ENCODE measurements around the gene UFD1. TPM values are rescaled to one million over a fixed set of nuclear protein-coding genes. Genes with fewer than 3 reads are reported as not detected.
A peak's percentile ranks its signal among the peaks of the same experiment; 100 is the strongest.

UFD1 gene
- total and polyA plus RNA-seq, 2 of the 13 experiments (the other 11 are each of a cell fraction or from before 2014, with no cell fraction given), result 47.9 to 51.1 TPM

DNA sequence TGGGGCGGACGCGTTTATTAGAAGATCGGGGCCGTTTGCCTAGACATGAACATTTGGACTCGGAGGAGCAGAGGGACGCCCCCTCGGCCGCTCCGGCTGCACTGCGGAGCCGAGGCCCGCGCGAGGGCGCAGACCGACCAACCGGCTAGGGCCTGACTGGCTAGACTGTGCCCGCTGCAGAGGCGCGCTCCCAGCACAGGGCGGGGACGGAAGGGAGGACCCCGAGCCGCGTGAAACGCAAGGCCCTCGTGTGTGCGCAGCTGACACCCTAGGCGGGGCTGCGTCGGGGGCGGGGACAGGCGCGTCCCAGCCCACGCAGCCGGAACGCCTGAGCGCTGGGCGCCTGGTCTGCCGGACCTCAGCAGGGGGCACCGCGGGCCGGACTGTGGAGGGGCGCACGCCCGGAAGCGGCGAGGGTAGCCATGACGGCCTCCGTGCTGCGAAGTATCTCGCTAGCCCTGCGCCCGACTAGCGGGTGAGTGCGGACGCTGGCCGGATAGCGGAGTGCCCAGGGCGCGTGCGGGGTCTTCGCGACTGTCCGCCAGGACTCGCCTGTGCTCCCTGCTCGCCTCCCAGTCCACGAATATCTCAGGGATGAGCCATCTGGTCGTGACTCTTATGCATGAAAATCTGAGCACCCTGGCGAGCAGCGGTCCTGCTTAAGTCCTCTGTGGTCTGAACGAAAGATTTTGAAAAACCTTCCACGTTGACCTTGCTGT lies 46.7 kb downstream of the UFD1 start, which contains the start of gene MRPL40 (continued):
- TF ChIP-seq, protein P1, sequence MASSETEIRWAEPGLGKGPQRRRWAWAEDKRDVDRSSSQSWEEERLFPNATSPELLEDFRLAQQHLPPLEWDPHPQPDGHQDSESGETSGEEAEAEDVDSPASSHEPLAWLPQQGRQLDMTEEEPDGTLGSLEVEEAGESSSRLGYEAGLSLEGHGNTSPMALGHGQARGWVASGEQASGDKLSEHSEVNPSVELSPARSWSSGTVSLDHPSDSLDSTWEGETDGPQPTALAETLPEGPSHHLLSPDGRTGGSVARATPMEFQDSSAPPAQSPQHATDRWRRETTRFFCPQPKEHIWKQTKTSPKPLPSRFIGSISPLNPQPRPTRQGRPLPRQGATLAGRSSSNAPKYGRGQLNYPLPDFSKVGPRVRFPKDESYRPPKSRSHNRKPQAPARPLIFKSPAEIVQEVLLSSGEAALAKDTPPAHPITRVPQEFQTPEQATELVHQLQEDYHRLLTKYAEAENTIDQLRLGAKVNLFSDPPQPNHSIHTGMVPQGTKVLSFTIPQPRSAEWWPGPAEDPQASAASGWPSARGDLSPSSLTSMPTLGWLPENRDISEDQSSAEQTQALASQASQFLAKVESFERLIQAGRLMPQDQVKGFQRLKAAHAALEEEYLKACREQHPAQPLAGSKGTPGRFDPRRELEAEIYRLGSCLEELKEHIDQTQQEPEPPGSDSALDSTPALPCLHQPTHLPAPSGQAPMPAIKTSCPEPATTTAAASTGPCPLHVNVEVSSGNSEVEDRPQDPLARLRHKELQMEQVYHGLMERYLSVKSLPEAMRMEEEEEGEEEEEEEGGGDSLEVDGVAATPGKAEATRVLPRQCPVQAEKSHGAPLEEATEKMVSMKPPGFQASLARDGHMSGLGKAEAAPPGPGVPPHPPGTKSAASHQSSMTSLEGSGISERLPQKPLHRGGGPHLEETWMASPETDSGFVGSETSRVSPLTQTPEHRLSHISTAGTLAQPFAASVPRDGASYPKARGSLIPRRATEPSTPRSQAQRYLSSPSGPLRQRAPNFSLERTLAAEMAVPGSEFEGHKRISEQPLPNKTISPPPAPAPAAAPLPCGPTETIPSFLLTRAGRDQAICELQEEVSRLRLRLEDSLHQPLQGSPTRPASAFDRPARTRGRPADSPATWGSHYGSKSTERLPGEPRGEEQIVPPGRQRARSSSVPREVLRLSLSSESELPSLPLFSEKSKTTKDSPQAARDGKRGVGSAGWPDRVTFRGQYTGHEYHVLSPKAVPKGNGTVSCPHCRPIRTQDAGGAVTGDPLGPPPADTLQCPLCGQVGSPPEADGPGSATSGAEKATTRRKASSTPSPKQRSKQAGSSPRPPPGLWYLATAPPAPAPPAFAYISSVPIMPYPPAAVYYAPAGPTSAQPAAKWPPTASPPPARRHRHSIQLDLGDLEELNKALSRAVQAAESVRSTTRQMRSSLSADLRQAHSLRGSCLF (CRISPR knock-in tag; IDR thresholded peaks at IDR 0.05; ENCODE audit: borderline replicate concordance), result no peak
- peak; percentile 62 for TF ChIP-seq SNAI1 (CRISPR knock-in tag; IDR thresholded peaks at IDR 0.05; ENCODE audit: borderline replicate concordance)
- 0 out of 2 replicates have a peak, but pooled peaks have one; percentile 20 for TF ChIP-seq ZSCAN29 (CRISPR knock-in tag; conservative IDR thresholded peaks at IDR 0.05)
- TF ChIP-seq SMARCE1 (IDR thresholded peaks at IDR 0.05; ENCODE audit: borderline replicate concordance), result no peak
- no peak for TF ChIP-seq EZH2 (conservative IDR thresholded peaks at IDR 0.05; ENCODE audit: low read depth, low read length)
- TF ChIP-seq CHD2 (IDR thresholded peaks at IDR 0.05; ENCODE audit: low read depth, low read length), result no peak
- peak; percentile 82; the same call in 1 of the 2 replicates for TF ChIP-seq MIER2 (CRISPR knock-in tag; IDR thresholded peaks at IDR 0.05)
- no peak; the same call in 1 of the 2 replicates for TF ChIP-seq ZNF367 (CRISPR knock-in tag; IDR thresholded peaks at IDR 0.05; ENCODE audit: borderline replicate concordance)
- no peak for TF ChIP-seq SMAD1 (CRISPR knock-in tag; IDR thresholded peaks at IDR 0.05; ENCODE audit: borderline replicate concordance, low read depth)
- TF ChIP-seq ZNF564 (CRISPR knock-in tag; IDR thresholded peaks at IDR 0.05), result peak; percentile 93
- TF ChIP-seq KDM2A (CRISPR knock-in tag; IDR thresholded peaks at IDR 0.05; ENCODE audit: borderline replicate concordance, low read depth), result peak; percentile 99
- TF ChIP-seq, protein P2, sequence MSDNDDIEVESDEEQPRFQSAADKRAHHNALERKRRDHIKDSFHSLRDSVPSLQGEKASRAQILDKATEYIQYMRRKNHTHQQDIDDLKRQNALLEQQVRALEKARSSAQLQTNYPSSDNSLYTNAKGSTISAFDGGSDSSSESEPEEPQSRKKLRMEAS (IDR thresholded peaks at IDR 0.05), result peak; percentile 94
- TF ChIP-seq, protein P3, sequence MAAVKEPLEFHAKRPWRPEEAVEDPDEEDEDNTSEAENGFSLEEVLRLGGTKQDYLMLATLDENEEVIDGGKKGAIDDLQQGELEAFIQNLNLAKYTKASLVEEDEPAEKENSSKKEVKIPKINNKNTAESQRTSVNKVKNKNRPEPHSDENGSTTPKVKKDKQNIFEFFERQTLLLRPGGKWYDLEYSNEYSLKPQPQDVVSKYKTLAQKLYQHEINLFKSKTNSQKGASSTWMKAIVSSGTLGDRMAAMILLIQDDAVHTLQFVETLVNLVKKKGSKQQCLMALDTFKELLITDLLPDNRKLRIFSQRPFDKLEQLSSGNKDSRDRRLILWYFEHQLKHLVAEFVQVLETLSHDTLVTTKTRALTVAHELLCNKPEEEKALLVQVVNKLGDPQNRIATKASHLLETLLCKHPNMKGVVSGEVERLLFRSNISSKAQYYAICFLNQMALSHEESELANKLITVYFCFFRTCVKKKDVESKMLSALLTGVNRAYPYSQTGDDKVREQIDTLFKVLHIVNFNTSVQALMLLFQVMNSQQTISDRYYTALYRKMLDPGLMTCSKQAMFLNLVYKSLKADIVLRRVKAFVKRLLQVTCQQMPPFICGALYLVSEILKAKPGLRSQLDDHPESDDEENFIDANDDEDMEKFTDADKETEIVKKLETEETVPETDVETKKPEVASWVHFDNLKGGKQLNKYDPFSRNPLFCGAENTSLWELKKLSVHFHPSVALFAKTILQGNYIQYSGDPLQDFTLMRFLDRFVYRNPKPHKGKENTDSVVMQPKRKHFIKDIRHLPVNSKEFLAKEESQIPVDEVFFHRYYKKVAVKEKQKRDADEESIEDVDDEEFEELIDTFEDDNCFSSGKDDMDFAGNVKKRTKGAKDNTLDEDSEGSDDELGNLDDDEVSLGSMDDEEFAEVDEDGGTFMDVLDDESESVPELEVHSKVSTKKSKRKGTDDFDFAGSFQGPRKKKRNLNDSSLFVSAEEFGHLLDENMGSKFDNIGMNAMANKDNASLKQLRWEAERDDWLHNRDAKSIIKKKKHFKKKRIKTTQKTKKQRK (IDR thresholded peaks at IDR 0.05; ENCODE audit: low read length), result no peak
- TF ChIP-seq, protein P4, sequence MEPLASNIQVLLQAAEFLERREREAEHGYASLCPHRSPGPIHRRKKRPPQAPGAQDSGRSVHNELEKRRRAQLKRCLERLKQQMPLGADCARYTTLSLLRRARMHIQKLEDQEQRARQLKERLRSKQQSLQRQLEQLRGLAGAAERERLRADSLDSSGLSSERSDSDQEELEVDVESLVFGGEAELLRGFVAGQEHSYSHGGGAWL (CRISPR knock-in tag; IDR thresholded peaks at IDR 0.05), result peak; percentile 85
- TF ChIP-seq, protein P5, sequence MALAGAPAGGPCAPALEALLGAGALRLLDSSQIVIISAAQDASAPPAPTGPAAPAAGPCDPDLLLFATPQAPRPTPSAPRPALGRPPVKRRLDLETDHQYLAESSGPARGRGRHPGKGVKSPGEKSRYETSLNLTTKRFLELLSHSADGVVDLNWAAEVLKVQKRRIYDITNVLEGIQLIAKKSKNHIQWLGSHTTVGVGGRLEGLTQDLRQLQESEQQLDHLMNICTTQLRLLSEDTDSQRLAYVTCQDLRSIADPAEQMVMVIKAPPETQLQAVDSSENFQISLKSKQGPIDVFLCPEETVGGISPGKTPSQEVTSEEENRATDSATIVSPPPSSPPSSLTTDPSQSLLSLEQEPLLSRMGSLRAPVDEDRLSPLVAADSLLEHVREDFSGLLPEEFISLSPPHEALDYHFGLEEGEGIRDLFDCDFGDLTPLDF (CRISPR knock-in tag; IDR thresholded peaks at IDR 0.05), result no peak
- TF ChIP-seq, protein P6, sequence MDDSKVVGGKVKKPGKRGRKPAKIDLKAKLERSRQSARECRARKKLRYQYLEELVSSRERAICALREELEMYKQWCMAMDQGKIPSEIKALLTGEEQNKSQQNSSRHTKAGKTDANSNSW (CRISPR knock-in tag; IDR thresholded peaks at IDR 0.05; ENCODE audit: borderline replicate concordance), result peak; percentile 91; the same call in 1 of the 2 replicates
- TF ChIP-seq ATM (IDR thresholded peaks at IDR 0.05; ENCODE audit: borderline replicate concordance), result no peak
- TF ChIP-seq AGO1 (IDR thresholded peaks at IDR 0.05; ENCODE audit: low read depth, low read length, poor library complexity, severe bottlenecking), result no peak
- TF ChIP-seq HDAC6 (IDR thresholded peaks at IDR 0.05; ENCODE audit: low read depth, low read length), result no peak

Measured in HepG2 (cell line).